CD4-positive, alpha-beta T cell treated with Interleukin-4 for 1 hour (primary cell): ENCODE results near the gene MORN5.
"Not testable (repeated sequence)": the region's sequence is repeated elsewhere in the genome, so short reads cannot be mapped to it uniquely, and the experiment has no call there.

Experiments used
- DNase-seq, 2 donors: peaks; one replicate each; pipeline ENCODE4 v3.0.0-alpha.2; 2020 to 2022

Gene MORN5

DNA sequence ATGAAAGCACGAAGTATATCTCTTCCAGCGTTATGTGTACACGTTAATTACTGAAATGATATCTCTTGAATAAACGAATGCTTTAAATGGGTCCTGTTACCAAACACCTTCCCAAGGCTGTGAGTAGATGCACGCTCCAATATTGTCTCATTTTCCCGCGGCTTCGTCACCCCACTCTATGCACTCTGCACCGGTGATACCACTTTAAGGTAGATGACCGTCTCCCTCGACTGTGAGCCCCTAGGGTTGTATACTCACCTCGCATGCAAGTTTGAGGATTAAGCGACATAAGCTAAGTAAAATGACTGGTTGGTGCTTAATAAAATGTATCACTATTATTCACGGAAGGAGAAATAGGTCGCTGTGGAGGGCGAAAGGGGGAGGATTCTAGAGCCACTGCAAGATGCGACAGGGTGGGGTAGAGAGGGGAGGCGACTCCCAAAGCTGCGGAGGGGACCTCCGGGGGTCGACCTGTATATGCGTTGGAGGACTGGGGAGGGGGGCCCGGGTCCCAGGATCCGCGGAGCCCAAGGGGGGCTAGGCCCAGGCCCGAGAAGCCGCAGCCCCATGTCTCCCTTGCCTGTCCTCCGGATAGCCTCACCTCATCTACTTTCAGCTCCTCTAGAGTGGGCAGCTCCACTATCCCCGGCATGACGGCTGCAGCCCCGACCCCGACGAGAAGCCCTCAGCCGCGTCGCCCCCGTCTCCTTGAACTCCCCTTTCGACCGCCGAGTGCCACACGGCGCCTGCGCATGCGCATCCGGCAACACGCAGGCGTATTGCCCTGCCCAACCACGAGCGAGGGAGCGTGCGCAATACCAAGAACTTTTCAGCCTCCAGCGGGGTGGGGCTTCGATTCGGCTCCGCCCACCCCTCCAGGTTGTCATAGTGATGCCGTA is at the start of gene MORN5, which contains the start of gene NDUFA8:
TSS of gene MORN5 (plus strand) at position 883 of the 899 bp plus-strand sequence. CDS start 65 bp downstream, outside the sequence.
TSS of gene NDUFA8 (minus strand) at position 754 of the 899 bp plus-strand sequence. CDS start at position 652, 102 bp downstream.
- DNase-seq = peak; percentile 96 to 97

DNA sequence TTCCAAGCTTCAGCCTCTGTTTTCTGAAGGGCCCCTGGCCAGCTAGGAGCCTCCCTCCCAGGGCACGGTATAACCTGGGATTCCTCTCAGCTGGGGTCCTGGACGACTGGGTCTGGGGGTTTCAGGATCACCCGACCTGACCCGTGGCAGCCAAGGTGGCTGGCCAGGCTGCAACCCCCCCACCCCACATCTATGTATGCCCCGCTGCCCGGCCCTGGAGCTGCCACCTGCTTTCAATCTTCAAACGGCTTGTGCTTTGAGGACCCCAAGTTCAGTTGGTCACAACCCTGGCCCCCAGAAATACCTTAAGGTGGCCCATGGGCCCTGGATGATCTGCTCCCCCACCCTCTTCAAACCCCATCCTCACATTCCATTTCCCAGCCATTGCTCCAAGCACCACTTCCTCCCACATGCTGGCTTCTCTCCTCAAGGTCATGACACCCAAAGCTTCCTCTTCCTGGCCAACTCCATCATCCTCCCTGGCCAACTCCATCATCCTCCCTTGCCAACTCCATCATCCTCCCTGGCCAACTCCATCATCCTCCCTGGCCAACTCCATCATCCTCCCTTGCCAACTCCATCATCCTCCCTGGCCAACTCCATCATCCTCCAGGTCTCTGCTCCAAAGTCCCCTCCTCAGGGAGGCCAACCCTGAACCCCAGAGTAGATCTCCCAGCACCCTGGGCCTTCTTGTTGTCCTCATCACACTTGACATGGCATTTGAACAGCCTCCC is 49.4 kb upstream of the MORN5 start:
- DNase-seq = no peak

DNA sequence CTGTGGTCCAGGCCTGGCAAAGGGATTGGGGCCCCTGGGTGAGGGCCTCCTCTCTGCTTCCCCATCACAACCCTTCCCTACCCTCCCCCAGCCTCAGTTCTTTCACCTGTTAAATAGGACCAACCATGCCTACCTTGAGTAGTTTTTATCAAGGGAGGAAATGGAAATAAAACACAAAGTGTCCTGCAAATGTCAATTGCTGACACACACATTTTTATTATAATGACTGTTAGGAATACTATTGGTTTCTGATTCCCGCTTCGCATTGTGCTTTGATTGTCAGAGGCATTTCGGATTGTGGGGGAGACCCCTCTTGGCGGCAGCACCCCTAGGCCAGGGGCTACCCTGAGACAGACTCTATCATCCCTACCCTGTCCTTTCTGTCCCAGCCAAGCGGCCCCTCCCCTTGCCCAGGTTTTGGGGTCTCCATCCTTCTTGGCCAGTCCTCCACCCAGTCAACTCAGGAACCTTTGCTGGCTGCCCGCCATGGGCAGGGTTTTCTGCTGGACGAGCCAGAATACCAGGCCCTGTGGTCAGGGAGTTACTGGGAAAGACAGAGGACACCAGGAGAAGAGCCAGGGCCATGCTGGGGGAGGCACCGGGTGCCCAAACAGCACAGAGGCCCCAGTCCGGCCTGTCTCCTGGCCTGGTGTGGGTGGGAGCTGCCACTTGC is 48.2 kb upstream of the MORN5 start:
- DNase-seq = no peak

DNA sequence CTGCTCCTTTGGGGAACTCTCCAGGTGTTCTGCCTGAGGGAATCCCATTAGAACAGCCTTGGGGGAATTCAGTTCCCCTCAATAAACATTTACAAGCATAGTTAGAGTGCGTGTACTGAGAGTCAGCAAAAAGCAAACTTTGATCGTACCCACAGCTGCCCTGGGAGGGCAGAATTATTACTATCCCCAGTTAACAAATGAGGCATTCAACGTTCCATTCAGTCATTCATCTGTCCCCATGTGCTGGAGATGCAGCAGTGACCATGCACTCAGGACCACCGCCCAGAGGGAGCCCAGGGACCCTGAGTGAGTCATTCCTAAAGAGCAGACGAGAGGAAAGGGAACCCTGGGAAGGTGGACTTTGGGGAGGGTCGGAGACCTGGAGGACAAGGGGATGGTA is 47.5 kb upstream of the MORN5 start:
- no peak for DNase-seq

DNA sequence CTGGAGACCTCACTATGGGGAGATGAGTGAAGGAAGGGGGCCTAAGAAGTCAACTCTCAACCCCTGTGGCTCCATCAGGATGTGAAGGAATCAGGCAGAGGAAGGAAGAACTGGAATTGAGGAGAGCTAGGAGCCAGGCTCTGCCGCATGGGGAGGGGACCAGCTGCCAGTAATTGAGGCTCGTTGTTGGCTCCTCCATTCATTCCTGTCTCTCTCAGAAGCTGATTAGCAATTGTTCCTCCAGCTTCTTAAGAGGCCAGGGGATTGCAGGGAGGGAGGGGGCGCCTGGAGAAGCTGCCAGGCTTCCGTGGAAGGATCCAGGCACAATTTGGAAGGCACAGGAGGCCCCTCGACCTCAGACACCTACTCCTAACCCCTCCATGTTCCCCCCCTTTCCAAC is 46.1 kb upstream of the MORN5 start:
- DNase-seq = no peak

DNA sequence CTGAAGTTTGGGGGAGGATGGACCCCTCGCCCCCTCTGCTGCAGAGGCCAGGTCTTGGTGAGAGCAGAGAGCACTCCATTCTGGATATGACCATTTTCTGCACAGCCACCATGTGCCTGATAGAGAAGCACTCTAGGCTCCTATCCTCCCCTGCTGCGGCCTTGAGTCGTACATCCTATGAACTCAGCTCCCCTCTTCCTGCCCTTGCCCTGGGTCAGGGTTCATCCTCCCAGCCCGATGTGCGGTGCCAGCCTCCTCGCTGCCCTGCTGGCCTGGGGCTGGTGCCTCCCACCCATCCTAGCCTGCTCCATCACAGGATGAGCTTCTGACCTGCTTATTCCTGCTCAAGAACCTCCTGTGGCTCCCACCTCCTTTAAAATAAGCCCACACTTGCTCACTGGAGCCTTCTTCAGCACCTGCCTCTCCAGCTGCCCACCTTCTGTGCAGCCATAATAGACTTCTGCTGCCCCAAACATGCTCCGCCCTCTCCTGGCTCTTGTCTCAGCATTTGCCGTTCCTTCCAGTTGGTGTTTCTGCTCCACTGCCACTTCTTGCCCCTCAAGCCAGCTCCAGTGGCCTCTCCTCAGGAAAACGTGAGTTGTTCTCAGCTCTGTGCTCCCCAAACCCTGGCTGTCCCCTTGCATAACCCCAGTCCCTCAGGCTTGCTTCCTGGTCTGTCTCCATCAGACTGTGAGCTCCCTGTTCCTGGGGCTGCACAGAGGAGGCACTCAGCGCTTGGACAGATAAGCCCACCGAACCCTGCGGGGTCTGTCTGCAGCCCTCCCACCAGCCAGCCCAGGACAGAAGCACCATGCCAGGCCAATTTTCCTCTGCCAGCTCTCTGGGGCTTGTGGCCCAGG is 44.3 kb upstream of the MORN5 start:
- no peak for DNase-seq

DNA sequence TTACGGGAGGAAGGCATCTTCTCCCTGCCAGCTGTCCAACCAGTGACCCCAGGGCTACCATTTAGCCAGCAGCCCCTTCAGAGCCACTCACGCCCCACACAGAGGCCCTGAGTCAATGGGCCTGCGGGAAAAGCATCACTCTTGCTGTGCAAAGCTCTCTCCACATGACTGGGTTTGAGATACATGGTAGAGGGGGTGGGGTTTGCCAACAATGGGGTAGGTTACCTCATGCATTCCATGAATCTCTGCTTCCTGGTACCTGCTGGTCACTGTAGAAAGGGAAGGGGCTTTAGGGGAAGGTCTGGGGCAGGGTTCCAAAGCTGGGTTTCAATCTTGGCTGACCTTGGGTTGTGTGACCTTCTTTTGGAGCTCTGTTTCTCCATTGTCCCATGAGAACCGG is 43.7 kb upstream of the MORN5 start:
- no peak for DNase-seq

DNA sequence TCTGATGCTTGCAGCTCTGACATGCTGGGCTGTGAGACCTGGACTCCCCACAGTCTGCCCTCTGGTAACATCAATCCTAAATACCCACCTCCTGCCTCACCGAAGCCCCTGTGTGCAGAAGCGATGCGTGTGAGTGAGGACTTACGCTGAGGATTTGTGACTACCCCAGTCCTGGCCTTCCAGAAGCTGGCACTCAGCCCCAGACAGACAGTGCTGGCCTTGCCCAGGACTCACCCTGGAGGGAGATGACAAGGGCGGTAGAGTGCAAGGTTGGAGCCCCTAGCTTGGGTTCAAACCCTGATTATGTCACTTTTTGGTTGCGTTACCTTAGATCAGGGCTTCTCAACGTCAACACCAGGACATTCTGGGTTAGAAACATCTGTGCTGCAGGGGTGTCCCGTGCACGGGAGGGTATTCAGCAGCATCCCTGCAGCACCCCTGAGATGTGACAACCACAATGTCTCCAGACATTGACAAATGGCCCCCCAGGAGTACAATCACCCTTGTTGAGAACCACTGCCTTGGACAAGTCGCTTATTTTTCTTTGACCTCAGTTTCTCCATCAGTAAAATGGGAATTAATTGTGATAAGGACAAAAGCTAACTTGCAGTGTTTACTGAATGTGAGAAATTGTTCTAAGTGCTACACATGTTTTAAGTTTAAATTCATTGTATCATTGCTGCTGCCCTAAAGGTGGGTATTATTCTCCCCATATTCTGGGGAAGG is 43.1 kb upstream of the MORN5 start:
- DNase-seq = no peak

DNA sequence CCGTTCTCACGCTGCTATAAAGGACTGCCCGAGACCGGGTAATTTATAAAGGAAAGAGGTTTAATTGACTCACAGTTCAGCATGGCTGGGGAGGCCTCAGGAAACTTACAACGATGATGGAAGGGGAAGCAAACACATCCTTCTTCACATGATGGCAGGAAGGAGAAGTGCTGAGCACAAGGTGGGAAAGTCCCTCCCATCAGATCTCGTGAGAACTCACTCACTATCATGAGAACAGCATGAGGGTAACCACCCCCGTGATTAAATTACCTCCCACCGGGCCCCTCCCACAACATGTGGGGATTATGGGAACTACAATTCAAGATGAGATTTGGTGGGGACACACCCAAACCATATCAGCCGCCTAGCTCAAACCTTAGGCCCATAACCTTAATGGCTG is 42.5 kb upstream of the MORN5 start:
- not testable (repeated sequence) for DNase-seq

DNA sequence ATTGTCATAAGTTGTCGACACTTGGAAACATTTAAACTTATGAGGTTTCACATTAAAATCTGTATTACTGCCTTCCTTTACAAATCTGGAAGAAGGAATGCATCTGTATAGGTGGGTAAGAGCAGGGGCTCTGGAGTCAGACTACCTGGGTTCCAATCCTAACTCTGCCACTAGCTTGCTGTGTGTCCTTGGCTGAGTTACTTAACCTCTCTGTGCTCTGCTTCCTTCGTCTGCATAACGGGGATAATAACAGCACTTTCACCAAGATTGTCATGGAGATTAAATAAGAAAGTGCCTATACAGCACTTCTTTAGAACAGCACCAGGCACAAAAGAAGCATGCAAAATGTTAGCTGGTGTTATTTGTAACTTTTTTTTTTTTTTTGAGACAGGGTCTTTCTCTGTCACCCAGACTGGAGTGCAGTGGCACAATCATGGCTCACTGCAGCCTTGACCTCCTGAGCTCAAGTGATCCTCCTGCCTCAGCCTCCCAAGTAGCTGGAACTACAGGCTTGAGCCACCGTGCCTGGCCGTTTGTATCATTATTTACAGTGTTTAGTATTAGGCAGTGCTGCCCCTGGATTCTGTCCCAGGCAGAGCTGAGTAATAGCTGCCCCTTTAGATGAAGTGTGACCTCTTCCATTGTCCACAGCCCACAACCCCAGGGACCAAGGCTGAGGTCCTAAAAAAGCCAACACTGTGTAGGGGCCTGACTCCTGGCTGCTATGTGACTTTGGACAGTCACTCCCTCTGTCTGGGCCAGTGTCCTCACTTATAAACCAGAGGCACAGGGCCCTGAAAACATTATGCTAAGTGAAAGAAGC is 41.2 kb upstream of the MORN5 start:
- DNase-seq = no peak

DNA sequence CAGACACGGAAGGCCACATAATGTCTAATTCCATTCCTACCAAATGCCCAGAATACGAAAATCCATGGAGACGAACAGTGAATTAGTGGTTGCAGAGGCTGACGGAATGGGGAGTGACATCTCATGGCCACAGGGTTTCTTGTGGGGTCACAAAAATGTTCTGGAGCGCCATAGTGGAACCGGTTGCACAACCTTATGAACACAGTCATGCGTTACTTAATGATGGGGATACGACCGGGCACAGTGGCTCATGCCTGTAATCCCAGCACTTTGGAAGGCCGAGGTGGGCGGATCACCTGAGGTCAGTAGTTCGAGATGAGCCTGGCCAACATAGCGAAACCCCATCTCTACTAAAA is 40.6 kb upstream of the MORN5 start:
- no peak for DNase-seq

DNA sequence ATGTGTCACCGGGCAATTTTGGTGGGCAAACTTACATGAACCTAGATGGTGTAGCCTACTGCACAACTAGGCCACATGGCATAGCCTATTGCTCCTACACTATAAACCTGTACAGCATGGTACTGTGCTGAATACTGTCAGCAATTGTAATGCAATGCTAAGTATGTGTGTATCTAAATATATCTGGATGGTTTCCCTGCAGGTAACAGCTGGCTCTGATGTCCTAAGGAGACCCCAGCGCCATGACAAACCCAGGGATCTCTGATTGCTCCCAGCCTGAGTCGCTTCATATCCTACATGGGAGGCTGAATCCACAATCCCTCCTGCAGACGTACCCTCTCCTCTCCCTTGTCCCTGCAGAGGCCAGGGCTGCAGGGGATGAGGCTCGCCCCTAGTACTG is 40.0 kb upstream of the MORN5 start:
- no peak for DNase-seq

DNA sequence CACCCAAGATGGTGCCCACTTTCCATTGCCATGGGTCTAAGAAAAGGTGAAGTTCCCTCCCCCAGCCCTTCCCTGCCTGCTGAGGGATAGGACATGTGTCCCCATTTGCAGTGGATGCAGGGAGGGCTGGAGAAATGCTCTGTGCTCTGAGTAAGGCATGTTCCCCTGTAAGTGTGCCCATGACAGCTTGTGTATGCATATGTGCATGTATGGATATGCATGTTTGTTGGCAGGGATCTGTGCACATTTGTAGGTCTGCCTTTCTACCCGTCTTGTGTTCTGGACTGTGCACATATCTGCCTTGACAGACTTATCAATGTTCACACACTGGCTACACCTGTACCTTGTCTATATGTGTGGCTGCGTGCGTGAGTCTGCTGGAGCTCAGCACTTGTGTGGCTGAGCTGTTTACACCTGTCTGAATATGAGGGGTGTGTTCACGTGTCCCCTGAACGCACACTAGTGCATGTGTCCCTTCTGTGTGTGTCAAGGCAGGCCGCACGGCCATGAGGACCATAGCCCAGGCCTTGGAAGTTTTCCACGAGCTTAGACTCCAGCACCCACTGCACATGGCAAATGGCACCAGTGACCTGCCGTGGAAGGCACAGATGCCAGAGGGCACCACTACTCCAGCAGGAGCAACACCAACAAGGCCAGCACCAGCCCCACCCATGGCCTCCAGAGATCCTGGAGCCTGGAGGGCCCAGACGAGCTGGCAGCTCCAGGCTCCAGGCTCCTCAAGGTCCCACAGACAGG is 39.2 kb upstream of the MORN5 start:
- DNase-seq = no peak

DNA sequence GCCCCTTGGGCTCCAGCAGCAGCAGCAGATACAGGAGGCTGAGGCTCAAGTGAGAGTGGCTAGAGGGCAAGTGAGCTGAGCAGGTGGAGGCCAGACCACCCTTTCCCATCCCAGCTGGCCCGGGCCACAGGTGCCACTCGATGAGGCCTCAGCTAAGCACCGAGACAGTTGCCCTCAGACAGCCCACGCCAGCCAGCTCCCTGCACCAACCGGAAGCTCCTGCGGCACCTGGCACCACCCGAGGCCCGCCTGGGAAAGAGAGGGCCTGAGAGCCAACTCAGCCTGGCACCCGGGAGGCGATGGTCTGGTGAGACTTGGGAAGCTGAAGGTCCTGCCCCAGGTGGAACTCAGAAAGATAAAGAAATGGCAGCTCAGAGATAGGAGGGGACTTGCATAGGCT is 38.3 kb upstream of the MORN5 start:
- DNase-seq = no peak

DNA sequence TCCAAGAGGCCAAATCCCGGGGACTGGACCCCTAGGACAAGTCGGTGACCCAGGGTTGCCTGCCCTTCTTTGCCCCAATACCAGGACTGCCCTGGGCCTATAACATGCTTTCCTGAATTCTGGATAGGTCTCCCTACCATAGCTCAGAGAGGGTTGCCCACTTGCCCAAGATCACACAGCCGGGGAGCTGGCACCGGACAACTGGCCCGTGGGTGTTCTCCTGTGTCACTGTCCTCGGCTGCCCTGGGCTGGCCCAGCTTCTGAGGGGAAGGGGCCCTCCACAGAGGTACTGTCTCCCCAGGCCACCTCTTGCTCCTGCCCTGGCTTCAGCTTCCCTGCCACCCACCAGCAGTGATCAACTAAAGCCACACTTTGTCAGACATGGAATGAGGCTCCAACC is 37.8 kb upstream of the MORN5 start:
- DNase-seq = no peak

DNA sequence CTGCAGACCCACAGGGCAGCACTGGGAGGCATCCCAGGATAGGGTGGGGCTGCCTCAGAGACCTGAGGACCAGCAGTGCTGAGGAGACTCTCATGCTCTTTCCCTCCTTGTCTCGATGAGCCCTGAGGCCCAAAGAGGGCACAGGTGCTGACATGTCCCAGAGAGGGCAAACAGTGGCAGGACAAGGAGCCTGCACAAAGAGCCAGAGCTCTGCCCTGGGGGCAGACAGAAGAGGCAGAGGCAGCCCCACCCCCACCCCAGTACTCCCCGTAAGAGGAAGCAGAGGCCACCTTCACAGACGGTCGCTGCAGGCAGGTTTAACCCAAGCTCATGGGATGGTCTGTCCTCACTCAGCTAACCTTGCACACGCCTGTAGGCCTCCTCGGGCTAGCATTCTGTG is 37.2 kb upstream of the MORN5 start:
- DNase-seq = no peak

DNA sequence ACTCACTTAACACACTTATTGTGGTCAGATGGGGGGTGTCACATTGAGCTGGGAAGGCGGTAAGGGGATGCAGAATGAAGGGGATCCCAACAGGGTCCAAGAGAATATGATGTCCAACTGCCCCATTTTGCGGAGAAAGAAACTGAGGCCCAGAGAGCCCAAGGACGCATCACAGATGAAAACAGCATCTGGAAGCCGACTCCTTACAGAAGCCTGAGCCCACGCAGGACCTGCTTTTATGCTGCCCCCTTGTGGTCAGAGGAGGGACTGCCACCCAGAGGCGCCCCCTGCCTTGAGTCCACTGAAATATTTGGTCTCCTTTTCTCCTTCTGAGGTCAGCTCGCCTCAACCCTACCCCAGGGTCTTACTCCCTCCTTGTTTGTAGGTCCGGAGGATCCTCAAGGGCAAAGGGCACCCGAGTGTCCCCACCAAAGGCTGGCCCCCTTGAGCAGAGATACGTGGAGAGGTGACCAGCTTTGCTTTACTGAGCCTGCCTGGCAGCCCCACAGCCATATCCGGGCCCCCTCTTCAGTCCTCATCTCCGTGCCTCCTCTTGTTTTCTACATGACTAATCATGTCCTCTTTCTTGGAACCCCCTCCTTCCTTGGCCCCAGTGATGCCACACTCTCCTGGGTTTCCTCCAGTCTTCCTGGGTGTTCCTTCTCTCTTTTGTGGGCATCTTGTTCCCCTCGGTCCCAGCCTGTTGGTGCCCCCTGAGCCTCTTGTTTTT is 36.6 kb upstream of the MORN5 start:
- DNase-seq = peak; percentile 53 to 65

DNA sequence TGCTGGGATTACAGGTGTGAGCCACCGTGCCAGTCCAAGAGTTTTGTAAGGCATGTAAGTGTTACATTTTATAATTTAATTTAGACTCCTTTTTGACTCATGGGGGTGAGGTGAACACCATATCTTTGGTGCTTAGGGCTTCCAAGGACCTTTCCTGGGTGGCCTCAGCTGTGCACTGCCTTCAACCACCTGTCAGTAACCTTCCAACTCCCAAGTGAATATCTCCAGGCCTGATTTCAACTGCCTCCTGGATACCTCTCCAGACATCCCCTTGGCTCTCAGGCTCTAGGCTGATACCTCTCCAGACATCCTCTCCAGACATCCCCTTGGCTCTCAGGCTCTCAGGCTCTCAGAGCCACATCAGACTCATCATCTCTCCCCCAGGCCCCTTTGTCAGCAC is 35.7 kb upstream of the MORN5 start:
- no peak for DNase-seq

DNA sequence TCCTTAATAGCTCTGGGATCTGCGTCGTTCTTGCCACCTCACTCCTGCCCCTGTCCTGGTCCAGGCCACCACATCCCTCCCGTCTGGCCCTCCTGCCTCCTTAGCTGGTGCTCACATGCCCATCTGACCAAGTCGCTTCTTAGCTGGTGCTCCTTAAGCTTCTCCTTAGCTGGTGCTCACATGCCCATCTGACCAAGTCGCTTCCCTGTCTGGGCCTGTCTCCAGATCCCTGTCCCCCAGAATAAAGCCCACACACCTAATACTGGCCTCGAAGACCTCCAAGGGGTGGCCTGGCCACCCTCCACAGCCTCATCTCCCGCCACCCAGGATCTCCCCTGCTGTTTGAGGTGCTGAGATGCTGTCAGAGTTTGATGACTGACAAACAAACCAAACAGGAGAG is 35.2 kb upstream of the MORN5 start:
- DNase-seq = no peak

DNA sequence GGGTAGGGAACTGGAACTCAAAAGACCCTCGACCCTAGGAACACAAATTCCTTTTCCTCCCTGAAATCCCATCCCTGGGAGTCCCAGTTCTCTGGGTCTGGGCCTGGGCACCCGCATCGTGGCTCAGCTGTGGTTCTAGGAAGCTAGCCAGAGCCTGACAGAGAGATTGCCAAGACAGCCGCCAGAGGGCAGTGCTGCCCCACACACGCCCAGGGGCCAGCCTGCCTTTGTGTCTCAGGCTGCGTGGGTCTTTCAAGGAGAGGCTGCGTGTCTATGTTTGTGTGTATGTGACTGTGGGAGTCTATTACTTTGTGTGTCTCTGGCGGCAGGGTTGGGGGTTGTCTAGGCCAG is 34.6 kb upstream of the MORN5 start:
- peak; percentile 75 to 77 for DNase-seq
